ENCODE data around the gene NMT1. TPM values are rescaled to one million over a fixed set of nuclear protein-coding genes. Genes with fewer than 3 reads are reported as not detected.

NMT1 gene
- polyA plus RNA-seq, 1 of the 3 experiments (the other 2 are of a cell fraction) = 30.1 TPM

- peak; percentile 79 for DNase-seq
- Histone ChIP-seq H3K4me1 (ENCODE audit: control insufficient read depth in 1 of 2, insufficient read depth in 2 of 2, low read depth in 1 of 2, low read length in 1 of 2) (peaks cover 0 to 39% of the 10 kb centered on the region in 2 experiments; a peak in 2 of 4 replicates), H3K9me3 (no peaks in the 10 kb centered on the region), H3K9me2 (no peaks in the 10 kb centered on the region), H3K27me3 (ENCODE audit: insufficient read depth) (no peaks in the 10 kb centered on the region), H3K36me3 (replicated peaks in 1 of 2; ENCODE audit: control insufficient read depth in 1 of 2, insufficient read depth in 2 of 2, low read length in 1 of 2) (peaks cover 8 to 28% of the 10 kb centered on the region in 2 experiments), H3F3A (replicated peaks; ENCODE audit: insufficient read depth) (no peaks in the 10 kb centered on the region), H4K20me1 (ENCODE audit: insufficient read depth) (no peaks in the 10 kb centered on the region), H3K79me2 (ENCODE audit: insufficient read depth) (peaks cover 4% of the 10 kb centered on the region; the same call in 1 of the 2 replicates), H3K4me2 (no peak overlapping the region), H3K27ac (ENCODE audit: low read depth in 2 of 2, low read length in 1 of 2) (peak overlapping the region; percentile 42 to 96; a peak in 3 of 4 replicates), H3K4me3 (ENCODE audit: low read depth in 2 of 2, low read length in 1 of 2) (no peak overlapping the region; a peak in 1 of 4 replicates), H3K9ac (no peak overlapping the region), H2AFZ (ENCODE audit: low read depth) (no peak overlapping the region)
- TF ChIP-seq SMC3 (IDR thresholded peaks at IDR 0.05; ENCODE audit: low read depth, low read length) (no peak), YY1 (IDR thresholded peaks at IDR 0.05; ENCODE audit: low read depth) (no peak), POLR2AphosphoS5 (IDR thresholded peaks at IDR 0.05; ENCODE audit: low read depth, low read length) (no peak), RCOR1 (IDR thresholded peaks at IDR 0.05; ENCODE audit: low read length) (no peak), FOSL2 (IDR thresholded peaks at IDR 0.05; ENCODE audit: borderline replicate concordance, low read depth) (no peak), TCF12 (IDR thresholded peaks at IDR 0.05) (no peak)
- TF ChIP-seq, protein P1, sequence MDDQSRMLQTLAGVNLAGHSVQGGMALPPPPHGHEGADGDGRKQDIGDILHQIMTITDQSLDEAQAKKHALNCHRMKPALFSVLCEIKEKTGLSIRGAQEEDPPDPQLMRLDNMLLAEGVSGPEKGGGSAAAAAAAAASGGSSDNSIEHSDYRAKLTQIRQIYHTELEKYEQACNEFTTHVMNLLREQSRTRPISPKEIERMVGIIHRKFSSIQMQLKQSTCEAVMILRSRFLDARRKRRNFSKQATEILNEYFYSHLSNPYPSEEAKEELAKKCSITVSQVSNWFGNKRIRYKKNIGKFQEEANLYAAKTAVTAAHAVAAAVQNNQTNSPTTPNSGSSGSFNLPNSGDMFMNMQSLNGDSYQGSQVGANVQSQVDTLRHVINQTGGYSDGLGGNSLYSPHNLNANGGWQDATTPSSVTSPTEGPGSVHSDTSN (IDR thresholded peaks at IDR 0.05) = no peak
- CTCF ChIA-PET = interaction anchor here (0.6 to 6.2 kb wide), 12 partner anchors 11 to 263 kb away, joined by 3 to 67 read pairs (median 4); partner anchors contain the start of genes ACBD4 and HEXIM1
- 69% methylated on average over 7 of the region's 9 CpGs for WGBS (ENCODE audit: low lambda C conversion rate)
- POLR2A ChIA-PET = interaction anchor here (0.9 to 1.7 kb wide), 8 partner anchors 11 to 129 kb away, joined by 3 to 12 read pairs (median 4); partner anchors contain the start of genes C1QL1, DCAKD, HEXIM1 and HEXIM2
Measured at GRCh38 chr17:45032174-45032541, 29.0 kb upstream of the NMT1 start.

- Histone ChIP-seq H3K36me3 (replicated peaks in 1 of 2; ENCODE audit: control insufficient read depth in 1 of 2, insufficient read depth in 2 of 2, low read length in 1 of 2) (peaks cover 7 to 20% of the 10 kb centered on the region in 2 experiments), H3K4me2 (no peak overlapping the region), H3K4me1 (ENCODE audit: control insufficient read depth in 1 of 2, insufficient read depth in 2 of 2, low read depth in 1 of 2, low read length in 1 of 2) (peaks cover 0 to 44% of the 10 kb centered on the region in 2 experiments; a peak in 2 of 4 replicates), H3K9me2 (no peaks in the 10 kb centered on the region), H3K79me2 (ENCODE audit: insufficient read depth) (peaks cover 4% of the 10 kb centered on the region; the same call in 1 of the 2 replicates), H3K4me3 (ENCODE audit: low read depth in 2 of 2, low read length in 1 of 2) (no peak overlapping the region), H3K27ac (ENCODE audit: low read depth in 2 of 2, low read length in 1 of 2) (peak overlapping the region in 1 of 2 experiments; percentile 16; a peak in 1 of 4 replicates), H2AFZ (ENCODE audit: low read depth) (no peak overlapping the region), H3F3A (replicated peaks; ENCODE audit: insufficient read depth) (no peaks in the 10 kb centered on the region), H3K9ac (no peak overlapping the region), H3K27me3 (ENCODE audit: insufficient read depth) (no peaks in the 10 kb centered on the region), H3K9me3 (no peaks in the 10 kb centered on the region), H4K20me1 (ENCODE audit: insufficient read depth) (no peaks in the 10 kb centered on the region)
- CTCF ChIA-PET = interaction anchor here (0.9 to 6.2 kb wide), 6 partner anchors 14 to 255 kb away, joined by 3 to 67 read pairs (median 7); no protein-coding TSS in a partner anchor
- WGBS (ENCODE audit: low lambda C conversion rate) = 92% methylated on average over 11 of the region's 14 CpGs
- POLR2A ChIA-PET = no interaction called here
- DNase-seq = no peak
- TF ChIP-seq JUND (IDR thresholded peaks at IDR 0.05) (no peak), CHD2 (IDR thresholded peaks at IDR 0.05; ENCODE audit: low read length, partially characterized antibody) (no peak), GATA2 (CRISPR knock-in tag; IDR thresholded peaks at IDR 0.05) (no peak), EZH2phosphoT487 (IDR thresholded peaks at IDR 0.05; ENCODE audit: borderline replicate concordance, low read depth) (no peak), FOXM1 (IDR thresholded peaks at IDR 0.05; ENCODE audit: low read depth) (no peak), NFIC (IDR thresholded peaks at IDR 0.05; ENCODE audit: borderline replicate concordance) (no peak), GABPA (IDR thresholded peaks at IDR 0.05; ENCODE audit: low read depth) (no peak), SIN3A (IDR thresholded peaks at IDR 0.05; ENCODE audit: borderline replicate concordance, low read depth, low read length) (no peak), CTCF (IDR thresholded peaks at IDR 0.05) (no peak), ELF1 (IDR thresholded peaks at IDR 0.05) (no peak), MXI1 (IDR thresholded peaks at IDR 0.05; ENCODE audit: low read depth, low read length) (no peak), REST (IDR thresholded peaks at IDR 0.05; ENCODE audit: low read depth, low read length) (no peak), RFX5 (IDR thresholded peaks at IDR 0.05; ENCODE audit: low read length) (no peak), MEF2A (IDR thresholded peaks at IDR 0.05; ENCODE audit: borderline replicate concordance, low read depth) (no peak), RCOR1 (IDR thresholded peaks at IDR 0.05; ENCODE audit: low read length) (no peak), YY1 (IDR thresholded peaks at IDR 0.05; ENCODE audit: low read depth) (no peak)
- TF ChIP-seq, protein P2, sequence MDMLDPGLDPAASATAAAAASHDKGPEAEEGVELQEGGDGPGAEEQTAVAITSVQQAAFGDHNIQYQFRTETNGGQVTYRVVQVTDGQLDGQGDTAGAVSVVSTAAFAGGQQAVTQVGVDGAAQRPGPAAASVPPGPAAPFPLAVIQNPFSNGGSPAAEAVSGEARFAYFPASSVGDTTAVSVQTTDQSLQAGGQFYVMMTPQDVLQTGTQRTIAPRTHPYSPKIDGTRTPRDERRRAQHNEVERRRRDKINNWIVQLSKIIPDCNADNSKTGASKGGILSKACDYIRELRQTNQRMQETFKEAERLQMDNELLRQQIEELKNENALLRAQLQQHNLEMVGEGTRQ (IDR thresholded peaks at IDR 0.05; ENCODE audit: borderline replicate concordance, low read depth, low read length) = no peak
Measured at GRCh38 chr17:45034599-45034998, 26.5 kb upstream of the NMT1 start.

Data from SK-N-SH (cell line).